Smooth muscle cell (in vitro differentiated cells): ENCODE results near the gene SPATA46. TPM values are rescaled to one million over a fixed set of nuclear protein-coding genes. Genes with fewer than 3 reads are reported as not detected.

Source experiments
- DNase-seq: peaks from one replicate; lab custom pipeline; 2025; ENCODE audit not compliant: unreplicated experiment; lab: John Stamatoyannopoulos, UW
- H2AFZ ChIP-seq: fragments of 200-600 bp; sonication (generic); 2 replicates; pipeline ENCODE4 v1.6.0; 2016; ENCODE audit warnings: antibody characterized with exemption, low read depth, mild to moderate bottlenecking
- H3F3A ChIP-seq: fragments of 200-600 bp; sonication (generic); 2 replicates; pipeline ENCODE4 v1.6.0; 2017; ENCODE audit warnings: antibody characterized with exemption, low read depth
- H3K27ac ChIP-seq: fragments of 200-600 bp; sonication (generic); 2 replicates; pipeline ENCODE4 v1.5.1; 2016; ENCODE audit warnings: low read depth, mild to moderate bottlenecking
- H3K27me3 ChIP-seq: fragments of 200-600 bp; sonication (generic); 2 replicates; pipeline ENCODE4 v1.6.1; 2016; ENCODE audit warnings: low read depth, mild to moderate bottlenecking
- H3K36me3 ChIP-seq: fragments of 200-600 bp; sonication (generic); 2 replicates; pipeline ENCODE4 v1.5.1; 2016; ENCODE audit warnings: low read depth
- H3K4me1 ChIP-seq: fragments of 200-600 bp; sonication (generic); 2 replicates; pipeline ENCODE4 v1.5.1; 2016; ENCODE audit warnings: low read depth
- H3K4me2 ChIP-seq: fragments of 200-600 bp; sonication (generic); 2 replicates; pipeline ENCODE4 v1.6.0; 2016; ENCODE audit warnings: mild to moderate bottlenecking
- H3K4me3 ChIP-seq: fragments of 200-600 bp; sonication (generic); 2 replicates; pipeline ENCODE4 v1.5.1; 2016; ENCODE audit warnings: mild to moderate bottlenecking
- H3K79me2 ChIP-seq: fragments of 200-600 bp; sonication (generic); 2 replicates; pipeline ENCODE4 v1.6.0; 2016; ENCODE audit warnings: low read depth, mild to moderate bottlenecking
- H3K9ac ChIP-seq: fragments of 200-600 bp; sonication (generic); 2 replicates; pipeline ENCODE4 v1.6.0; 2016; ENCODE audit warnings: low read depth
- H3K9me3 ChIP-seq: fragments of 200-600 bp; sonication (generic); replicated peaks from 2 replicates; pipeline ENCODE4 v1.5.1; 2016; ENCODE audit warnings: low read depth
- H4K20me1 ChIP-seq: fragments of 200-600 bp; sonication (generic); 2 replicates; pipeline ENCODE4 v1.6.0; 2016; ENCODE audit warnings: low read depth
- CTCF ChIP-seq: fragments of 200-600 bp; sonication (generic); IDR thresholded peaks from 2 replicates; pipeline ENCODE4 v1.5.1; 2017; ENCODE audit warnings: borderline replicate concordance, mild to moderate bottlenecking, antibody characterized with exemption; ENCODE audit not compliant: insufficient read depth, poor library complexity, severe bottlenecking
- WGBS: methylation state at CpG from one replicate; pipeline ENCODE4 v1.1.7; 2016; ENCODE audit warnings: low lambda C conversion rate; 5-methylcytosine and 5-hydroxymethylcytosine counted together
- polyA plus RNA-seq: library from polyadenylated mRNA; unstranded; fragments of >200 nt; fragmentation: Nextera tagmentation; extraction: Ambion mirVana; gene quantifications from 2 replicates; pipeline ENCODE4 v1.2.1, GENCODE V29; 2016
- total RNA-seq: library from RNA; depleted of rRNA; stranded (reverse); fragments of >200 nt; gene quantifications from 2 replicates; pipeline ENCODE4 v1.2.3, GENCODE V29; 2014

The SPATA46 gene
- total and polyA plus RNA-seq, 2 experiments from 2014 or later, result not detected

GRCh38 chr1:162368451-162368850, 8.2 kb downstream of the SPATA46 start:
- Histone ChIP-seq H3K4me2 (no peak overlapping the region), H3K9me3 (no peaks in the 10 kb centered on the region), H3K27me3 (no peaks in the 10 kb centered on the region), H3K9ac (no peak overlapping the region), H3K4me1 (no peaks in the 10 kb centered on the region), H4K20me1 (no peaks in the 10 kb centered on the region), H3K36me3 (no peaks in the 10 kb centered on the region), H3K27ac (no peak overlapping the region), H2AFZ (no peak overlapping the region), H3K4me3 (no peak overlapping the region), H3F3A (no peaks in the 10 kb centered on the region), H3K79me2 (no peaks in the 10 kb centered on the region)
- TF ChIP-seq CTCF, result no peak
- WGBS, result 71% methylated on average over 4 of the region's 4 CpGs
- DNase-seq, result no peak

GRCh38 chr1:162367772-162368171, 8.9 kb downstream of the SPATA46 start:
- no peak for TF ChIP-seq CTCF
- H3K9ac ChIP-seq, result no peak overlapping the region
- no peaks in the 10 kb centered on the region for H4K20me1 ChIP-seq
- no peaks in the 10 kb centered on the region for H3K9me3 ChIP-seq
- no peak for DNase-seq
- H3K4me1 ChIP-seq, result no peaks in the 10 kb centered on the region
- H2AFZ ChIP-seq, result no peak overlapping the region
- H3K36me3 ChIP-seq, result no peaks in the 10 kb centered on the region
- H3K4me2 ChIP-seq, result no peak overlapping the region
- no peak overlapping the region for H3K4me3 ChIP-seq
- no peaks in the 10 kb centered on the region for H3K79me2 ChIP-seq
- no peak overlapping the region for H3K27ac ChIP-seq
- no peaks in the 10 kb centered on the region for H3K27me3 ChIP-seq
- 74% methylated on average over 10 of the region's 10 CpGs for WGBS
- no peaks in the 10 kb centered on the region for H3F3A ChIP-seq

GRCh38 chr1:162367073-162367472, 9.6 kb downstream of the SPATA46 start:
- Histone ChIP-seq H3K4me3 (no peak overlapping the region), H3K27ac (no peak overlapping the region), H4K20me1 (no peaks in the 10 kb centered on the region), H3K36me3 (no peaks in the 10 kb centered on the region), H2AFZ (no peak overlapping the region), H3K9ac (no peak overlapping the region), H3K4me2 (no peak overlapping the region), H3F3A (no peaks in the 10 kb centered on the region), H3K27me3 (no peaks in the 10 kb centered on the region), H3K79me2 (no peaks in the 10 kb centered on the region), H3K4me1 (no peaks in the 10 kb centered on the region), H3K9me3 (no peaks in the 10 kb centered on the region)
- no peak for TF ChIP-seq CTCF
- 97% methylated on average over 35 of the region's 36 CpGs for WGBS
- no peak for DNase-seq

GRCh38 chr1:162366671-162367070, 10.0 kb downstream of the SPATA46 start:
- no peak overlapping the region for H3K27ac ChIP-seq
- no peaks in the 10 kb centered on the region for H4K20me1 ChIP-seq
- no peaks in the 10 kb centered on the region for H3K27me3 ChIP-seq
- no peaks in the 10 kb centered on the region for H3K79me2 ChIP-seq
- H3K9me3 ChIP-seq, result no peaks in the 10 kb centered on the region
- 94% methylated on average over 7 of the region's 9 CpGs for WGBS
- H3K4me3 ChIP-seq, result no peak overlapping the region
- no peak overlapping the region for H2AFZ ChIP-seq
- no peaks in the 10 kb centered on the region for H3F3A ChIP-seq
- TF ChIP-seq CTCF, result no peak
- no peaks in the 10 kb centered on the region for H3K4me1 ChIP-seq
- no peak overlapping the region for H3K4me2 ChIP-seq
- H3K36me3 ChIP-seq, result no peaks in the 10 kb centered on the region
- DNase-seq, result no peak
- no peak overlapping the region for H3K9ac ChIP-seq
